GM23338 (cell line): ENCODE measurements around the gene NKX2-4.

Experiments used
- CTCF ChIP-seq, 2 experiments: fragments of 200-600 bp in 1 of 2; sonication (generic) in 1 of 2; conservative IDR thresholded peaks; 2 replicates each; pipeline versions ENCODE4 v1.5.1 to v1.6.1; 2016 to 2017; ENCODE audit warnings: antibody characterized with exemption in 2 of 2, low read depth in 2 of 2, mild to moderate bottlenecking in 2 of 2, moderate library complexity in 1 of 2
- ETS1 ChIP-seq: IDR thresholded peaks from 2 replicates; pipeline ENCODE4 v1.6.1; 2016; ENCODE audit warnings: antibody characterized with exemption
- JUNB ChIP-seq: IDR thresholded peaks from one replicate; pipeline ENCODE4 v1.6.1; 2016; ENCODE audit warnings: antibody characterized with exemption; ENCODE audit not compliant: unreplicated experiment
- NANOG ChIP-seq: IDR thresholded peaks from 2 replicates; pipeline ENCODE4 v1.6.1; 2016; ENCODE audit warnings: antibody characterized with exemption, borderline replicate concordance
- POLR2AphosphoS5 ChIP-seq: IDR thresholded peaks from 2 replicates; pipeline ENCODE4 v1.6.1; 2016; ENCODE audit warnings: antibody characterized with exemption, low read depth

GRCh38 chr20:21360705-21361104, 36.6 kb downstream of the NKX2-4 start:
- no peak for TF ChIP-seq NANOG
- TF ChIP-seq CTCF (conservative IDR thresholded peaks at IDR 0.05; ENCODE audit: low read depth in 2 of 2): no peak
- TF ChIP-seq ETS1: no peak
- TF ChIP-seq POLR2AphosphoS5: no peak
- no peak for TF ChIP-seq JUNB
